PC-9 (cell line): ENCODE measurements around the gene TMEM47.

Source experiments
- CTCF ChIP-seq: fragments of 200-600 bp; sonication (generic); conservative IDR thresholded peaks from 2 replicates; pipeline ENCODE4 v1.6.1; 2017; ENCODE audit warnings: mixed run types, antibody characterized with exemption, mild to moderate bottlenecking, moderate library complexity
- EZH2 ChIP-seq: fragments of 200-600 bp; sonication (generic); IDR thresholded peaks from 2 replicates; pipeline ENCODE4 v1.8.0; 2017; ENCODE audit warnings: antibody characterized with exemption, low read depth

- TF ChIP-seq CTCF (no peak), EZH2 (no peak)
Measured at GRCh38 chrX:34655501-34656455, 1.3 kb downstream of the TMEM47 start.
